GM21717 (cell line): ENCODE results near the gene RPS6KC1.
"Not testable (repeated sequence)": the region's sequence is repeated elsewhere in the genome, so short reads cannot be mapped to it uniquely, and the experiment has no call there.

ENCODE experiments used
- ATAC-seq: cut with Tn5 transposase; IDR thresholded peaks from one replicate; pipeline ENCODE4 v1.9.1; 2021; ENCODE audit warnings: mild to moderate bottlenecking, moderate library complexity; ENCODE audit not compliant: unreplicated experiment

RPS6KC1 gene

DNA sequence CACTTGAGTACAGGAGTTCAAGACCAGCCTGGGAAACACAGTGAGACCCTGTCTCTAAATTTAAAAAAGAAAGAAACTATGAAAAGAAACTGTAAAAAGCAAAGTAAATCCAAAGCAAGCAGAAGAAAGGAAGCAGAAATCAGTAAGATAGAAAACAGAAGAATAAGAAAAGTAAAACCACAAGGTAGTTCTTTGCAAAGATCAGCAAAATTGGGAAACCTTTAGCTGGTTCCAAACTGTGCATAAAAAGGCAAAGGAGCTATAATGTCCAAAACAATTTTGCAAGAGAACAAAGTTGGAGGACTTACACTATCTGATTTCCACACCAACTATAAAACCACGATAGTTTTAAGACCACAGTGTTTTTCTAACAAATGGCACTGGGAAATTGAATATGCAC, 218.8 kb downstream of the RPS6KC1 start:
- ATAC-seq = no peak

DNA sequence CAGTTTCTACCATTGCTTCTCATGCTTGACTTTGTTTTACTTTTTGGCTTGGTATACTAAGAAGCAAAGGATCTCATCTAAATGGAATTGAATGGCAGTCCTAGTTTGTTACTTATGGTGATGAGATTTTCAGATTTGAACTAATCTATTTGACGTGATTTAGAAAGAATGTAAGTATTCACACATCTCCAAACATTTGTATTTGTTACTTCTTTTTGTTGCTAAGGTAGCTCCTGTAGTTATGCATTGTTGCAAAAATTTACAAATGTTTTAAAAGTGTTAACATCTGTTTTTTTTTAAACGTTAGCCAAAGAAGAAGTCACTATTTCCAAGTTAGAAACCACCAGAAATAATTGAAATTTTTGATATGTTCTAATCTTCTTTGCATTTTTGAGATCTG, 222.5 kb downstream of the RPS6KC1 start:
- ATAC-seq = no peak

DNA sequence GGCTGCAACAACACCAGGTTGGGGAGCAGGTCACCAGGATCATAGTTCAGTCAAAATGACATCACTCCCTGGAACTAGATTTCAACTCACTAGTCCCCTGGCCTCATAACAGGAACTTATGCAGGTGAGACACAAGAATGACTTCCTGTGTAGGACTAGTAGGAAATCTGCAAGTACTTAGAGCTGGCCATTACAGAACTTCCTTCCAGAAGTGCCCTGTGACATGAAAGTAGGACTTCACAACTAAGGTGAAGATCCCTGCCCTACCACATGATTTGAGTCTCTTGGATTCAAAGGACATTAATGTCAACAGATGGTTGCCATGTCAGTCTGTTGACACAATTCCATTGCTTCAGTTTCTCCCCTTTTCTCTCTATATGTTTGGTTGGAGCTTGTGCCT, 223.1 kb downstream of the RPS6KC1 start:
- no peak for ATAC-seq

DNA sequence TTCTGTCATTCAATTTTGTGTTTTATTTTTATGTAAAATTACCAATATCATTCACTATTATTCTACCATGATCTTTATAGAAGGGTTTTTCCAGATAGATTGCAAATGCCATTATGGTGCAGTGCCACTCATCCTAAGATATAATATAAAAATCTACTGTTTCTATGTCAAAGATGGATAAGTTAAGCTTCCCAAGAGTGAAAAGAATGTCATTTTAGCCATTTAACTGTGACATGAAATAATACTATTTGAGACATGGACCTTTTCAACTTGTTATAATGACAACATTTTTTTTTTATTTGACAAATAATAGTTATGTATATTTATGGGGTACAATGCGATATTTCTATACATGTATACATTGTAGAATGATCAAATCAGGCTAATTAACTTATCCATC, 224.3 kb downstream of the RPS6KC1 start:
- no peak for ATAC-seq

DNA sequence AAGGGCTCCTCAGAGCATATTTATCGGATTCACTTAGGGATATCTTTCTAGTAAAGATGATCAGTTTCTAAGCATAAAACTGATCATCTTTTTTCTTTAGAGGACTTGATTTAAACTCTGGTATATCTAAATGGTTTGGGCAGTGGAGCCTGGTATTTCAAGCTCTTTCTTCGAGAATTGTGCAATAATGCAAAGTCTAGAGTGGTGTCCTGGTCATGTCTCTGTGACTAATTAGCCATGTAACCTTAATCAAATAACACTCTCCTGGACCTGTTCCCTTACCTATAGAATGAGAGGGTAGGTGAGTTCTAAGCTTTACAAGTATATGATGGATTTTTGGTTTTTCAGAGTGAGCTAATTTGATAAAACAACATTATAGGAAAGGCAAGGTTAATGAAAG, 225.2 kb downstream of the RPS6KC1 start:
- no peak for ATAC-seq

DNA sequence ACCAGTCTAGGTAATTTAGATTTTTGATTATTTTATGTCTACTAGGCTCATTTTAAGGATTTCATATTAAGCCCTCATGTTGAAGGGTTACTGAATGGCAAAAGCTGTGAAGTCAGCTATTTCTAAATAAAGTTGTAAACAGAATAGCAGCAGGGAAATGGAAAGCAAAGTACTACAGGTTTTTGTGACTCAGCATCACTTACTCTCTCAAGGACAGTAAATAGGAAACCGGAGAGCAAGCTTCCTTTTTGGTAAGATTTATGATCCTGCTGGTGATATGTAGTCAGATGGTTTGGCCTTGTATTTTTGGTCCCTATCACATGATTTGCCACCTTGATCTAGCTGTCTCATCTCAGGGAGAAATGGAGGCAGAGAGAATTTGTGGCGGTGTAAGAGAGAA, 226.0 kb downstream of the RPS6KC1 start:
- no peak for ATAC-seq

DNA sequence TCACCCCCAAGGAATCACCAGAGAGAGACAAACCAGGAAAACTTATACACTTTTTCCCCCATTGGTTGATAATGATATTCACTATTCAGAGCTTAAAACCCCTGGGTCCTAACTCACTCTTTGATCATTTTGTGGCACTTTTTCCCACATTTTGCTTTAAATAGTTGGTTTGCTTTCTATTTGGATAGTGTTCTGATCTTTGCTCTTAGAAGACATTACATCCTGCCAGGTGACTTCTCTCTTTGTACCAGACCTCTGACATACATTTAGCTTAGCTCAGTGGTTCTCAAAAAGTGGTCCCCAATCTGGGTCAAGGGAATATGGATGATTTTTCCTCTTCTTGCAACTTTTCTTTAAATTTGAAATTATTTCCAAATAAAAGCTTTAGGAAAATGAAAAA, 228.4 kb downstream of the RPS6KC1 start:
- no peak for ATAC-seq

DNA sequence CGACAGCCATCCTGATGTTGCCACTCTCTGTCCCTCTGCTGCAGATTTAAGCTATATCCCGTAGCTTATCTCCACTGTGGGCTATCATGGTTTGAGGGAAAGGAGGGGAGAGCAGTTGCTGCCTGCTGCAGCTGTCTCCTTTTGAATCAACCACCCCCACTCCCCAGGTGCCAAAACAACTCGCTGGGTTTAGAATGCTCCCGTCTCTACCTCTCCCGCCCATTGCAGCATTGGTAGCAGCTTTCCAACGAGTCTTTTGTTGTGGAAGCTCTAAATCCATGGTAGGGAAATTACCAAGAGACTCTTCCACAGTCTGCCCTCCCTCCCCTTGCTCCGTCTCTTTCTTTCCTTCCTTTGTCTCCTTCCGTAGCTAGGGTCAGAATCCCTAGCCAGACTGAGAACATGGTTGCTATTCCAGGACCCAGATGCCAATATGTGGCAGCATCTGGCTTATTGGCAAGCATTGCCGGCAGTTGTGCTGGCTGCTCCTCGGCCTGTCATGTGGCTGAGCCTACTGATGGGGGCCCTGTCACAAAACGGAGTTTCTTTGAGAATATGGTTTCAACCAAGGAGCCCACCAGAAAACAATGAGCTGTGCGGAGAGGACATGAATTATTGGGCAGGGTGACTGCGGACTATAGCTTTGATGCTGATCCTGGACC, 230.7 kb downstream of the RPS6KC1 start:
- ATAC-seq = no peak

DNA sequence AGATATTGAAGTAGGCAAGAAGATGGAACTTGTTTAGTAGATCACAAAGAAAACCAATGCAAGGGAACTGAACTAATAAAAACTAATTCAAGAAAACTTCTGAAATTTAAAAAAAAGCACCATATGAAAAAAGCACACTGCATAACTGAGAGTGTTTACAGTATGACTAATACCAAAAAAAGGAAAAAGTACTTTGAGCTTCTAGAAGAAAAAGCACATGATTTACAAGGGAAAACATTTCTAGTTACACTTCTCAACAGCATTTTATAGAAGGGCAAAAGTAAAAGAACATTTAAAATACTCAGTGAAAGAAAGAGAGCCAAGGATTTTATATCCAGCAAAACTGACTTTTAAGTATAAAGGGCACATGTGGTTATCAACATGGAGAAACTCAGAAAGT, 233.6 kb downstream of the RPS6KC1 start:
- no peak for ATAC-seq

DNA sequence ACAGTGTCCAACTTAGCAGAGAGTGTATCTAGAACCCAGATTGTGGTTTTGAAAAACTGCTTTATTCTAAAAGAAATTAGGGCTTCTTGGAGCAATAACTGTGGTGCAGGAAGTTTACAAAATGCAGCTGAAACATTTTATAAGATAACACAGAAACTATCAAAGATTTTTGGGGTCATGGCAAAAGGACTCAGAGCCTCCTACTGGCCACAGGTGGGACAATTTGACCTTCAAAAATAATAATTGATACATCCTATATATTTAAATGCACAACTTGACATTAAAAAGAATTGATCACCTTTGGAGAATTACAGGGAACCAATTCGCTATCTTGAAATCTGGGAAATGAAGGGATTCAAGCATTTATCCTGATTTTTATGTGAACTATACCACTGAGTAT, 235.2 kb downstream of the RPS6KC1 start:
- no peak for ATAC-seq

DNA sequence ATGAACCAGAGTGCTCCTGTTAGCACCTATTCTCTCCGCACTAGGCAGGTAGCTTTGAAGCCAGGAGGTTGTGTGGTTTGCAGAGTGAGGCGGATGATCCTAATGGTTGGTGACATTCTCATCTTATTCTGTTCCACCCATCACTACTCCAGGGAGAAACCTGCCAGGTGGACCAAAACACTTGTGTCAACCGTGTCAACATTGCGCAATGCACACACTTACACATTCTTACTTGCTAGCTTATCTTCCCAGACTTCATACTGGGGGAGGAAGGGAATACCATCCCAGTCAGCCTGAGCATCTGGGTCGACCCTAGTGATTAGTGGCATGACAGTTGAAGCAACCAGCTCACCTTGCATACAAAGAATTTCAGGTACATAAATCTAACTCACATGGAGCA, 236.9 kb downstream of the RPS6KC1 start:
- no peak for ATAC-seq

DNA sequence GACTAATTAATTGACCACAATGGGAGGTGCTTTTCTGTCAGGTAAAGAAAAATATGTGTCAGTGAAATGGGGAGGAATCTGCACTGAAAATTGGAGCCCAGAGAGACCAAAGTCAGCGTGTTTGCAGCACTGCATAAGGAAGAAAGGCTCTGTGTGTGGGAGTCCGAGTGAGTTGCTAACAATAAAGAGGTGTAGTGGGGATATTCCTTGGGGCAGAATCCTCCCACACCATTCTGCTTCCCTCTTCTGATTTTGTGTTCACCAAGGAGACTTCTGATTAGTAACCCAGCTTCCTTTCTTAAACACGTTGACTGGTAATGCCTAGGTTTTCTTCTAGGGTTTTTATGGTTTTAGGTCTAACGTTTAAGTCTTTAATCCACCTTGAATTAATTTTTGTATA, 240.5 kb downstream of the RPS6KC1 start:
- no peak for ATAC-seq

DNA sequence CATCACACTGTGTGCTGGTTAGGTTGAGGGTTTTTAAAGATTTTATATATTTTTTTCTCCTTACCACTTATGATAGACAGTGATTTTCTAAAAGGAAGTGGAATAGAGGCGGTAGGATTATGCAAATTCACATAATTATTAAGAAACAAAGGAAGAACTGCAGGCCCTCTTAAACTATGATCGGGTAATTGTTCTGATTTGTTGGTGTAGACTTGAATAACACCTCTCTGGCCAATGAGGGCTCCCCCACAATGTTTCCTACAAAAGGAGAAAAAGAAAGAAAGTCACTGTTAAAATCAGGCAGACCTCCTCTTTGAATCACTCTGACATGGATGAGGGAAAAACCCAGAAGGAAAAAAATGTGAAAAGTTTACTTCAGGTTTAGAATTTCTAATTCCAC, 241.6 kb downstream of the RPS6KC1 start:
- no peak for ATAC-seq

DNA sequence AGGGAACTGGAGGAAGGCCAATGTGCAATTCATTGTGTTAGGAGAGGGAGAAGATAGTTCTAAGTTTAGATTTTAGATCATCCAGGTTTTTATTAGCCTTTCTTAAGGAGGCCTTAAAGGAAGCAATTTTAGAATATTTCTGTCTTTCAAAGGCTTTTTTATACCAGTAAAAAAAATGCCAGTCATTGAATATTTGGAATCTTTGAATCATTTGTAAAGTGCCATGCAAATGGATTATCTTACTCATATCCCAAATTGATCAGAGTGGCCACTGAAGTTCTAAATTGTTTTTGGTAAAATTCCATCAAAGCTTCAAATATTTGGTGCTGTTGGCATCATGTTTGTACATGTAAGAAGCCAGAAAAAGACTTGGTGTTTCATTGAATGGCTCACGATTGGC, 244.8 kb downstream of the RPS6KC1 start:
- no peak for ATAC-seq

DNA sequence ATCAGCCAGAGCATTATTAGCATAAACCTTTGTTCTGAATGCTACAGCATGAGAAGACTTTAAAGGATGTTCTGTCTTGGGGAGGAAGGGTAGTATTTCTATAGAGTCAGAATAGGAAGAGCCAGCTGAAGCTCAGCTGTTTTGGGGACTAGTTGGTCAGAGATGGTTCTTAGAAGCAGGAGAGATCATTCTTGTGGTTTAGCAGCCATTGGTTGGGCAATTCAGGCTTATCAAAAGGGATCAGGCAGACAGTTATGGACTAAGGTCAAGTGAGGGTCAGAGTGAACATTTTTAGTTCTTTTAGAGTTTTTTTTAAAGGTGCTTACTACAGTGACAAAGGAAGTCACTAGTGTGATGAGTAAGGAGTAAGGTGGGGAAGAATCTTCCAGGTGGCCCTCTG, 245.5 kb downstream of the RPS6KC1 start:
- no peak for ATAC-seq

DNA sequence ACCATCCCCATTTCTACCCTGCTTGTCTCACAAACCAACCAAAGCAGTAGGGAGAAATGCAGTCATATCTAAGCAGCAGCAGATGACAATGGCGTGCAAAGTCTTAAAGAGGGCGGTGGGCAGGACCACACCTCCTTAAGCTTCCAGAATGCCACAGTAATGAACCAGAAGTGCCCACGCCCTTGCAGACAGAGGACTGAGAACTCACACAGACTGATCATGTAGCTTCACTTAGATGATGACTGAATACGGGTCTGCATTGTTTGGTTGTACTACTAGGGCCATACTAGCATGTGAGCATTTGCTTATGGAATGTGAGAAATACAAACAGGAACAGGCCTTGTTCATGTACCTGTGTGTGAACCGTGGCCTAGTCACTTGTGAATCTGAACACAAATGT, 246.0 kb downstream of the RPS6KC1 start:
- ATAC-seq = no peak

DNA sequence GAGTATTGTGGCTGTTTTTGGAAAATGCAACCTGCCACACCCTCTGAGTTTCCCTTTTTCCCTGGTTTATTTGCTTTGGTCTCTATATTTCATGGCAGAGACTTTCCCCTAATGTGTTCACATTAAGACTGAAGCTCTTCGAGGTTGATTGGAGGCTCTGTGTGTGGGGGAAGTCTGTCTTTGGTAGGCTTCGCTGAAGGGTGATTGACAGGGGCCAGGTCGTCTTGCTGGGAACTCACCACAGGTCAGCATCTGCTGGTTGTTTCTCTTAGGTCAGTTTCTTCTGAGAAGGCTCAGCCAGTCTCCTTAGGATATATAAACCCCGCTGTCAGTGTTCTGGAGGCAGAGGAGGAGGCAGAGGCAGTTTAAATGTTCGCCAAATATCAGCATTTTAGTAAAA, 249.4 kb downstream of the RPS6KC1 start:
- no peak for ATAC-seq

DNA sequence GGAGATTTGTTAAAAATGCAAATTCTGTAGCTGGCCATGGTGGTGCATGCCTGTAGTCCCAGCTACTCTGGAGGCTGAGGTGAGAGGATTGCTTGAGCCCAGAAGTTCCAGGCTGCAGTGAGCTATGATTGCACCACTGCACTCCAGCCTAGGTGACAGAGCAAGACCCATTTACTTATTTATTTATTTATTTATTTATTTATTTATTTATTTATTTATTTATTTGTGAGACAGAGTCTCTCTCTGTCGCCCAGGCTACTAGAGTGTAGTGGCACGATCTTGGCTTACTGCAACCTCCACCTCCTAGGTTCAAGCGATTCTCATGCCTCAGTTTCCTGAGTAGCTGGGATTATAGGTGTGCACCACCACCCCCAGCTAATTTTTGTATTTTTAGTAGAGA, 250.5 kb downstream of the RPS6KC1 start:
- not testable (repeated sequence) for ATAC-seq

DNA sequence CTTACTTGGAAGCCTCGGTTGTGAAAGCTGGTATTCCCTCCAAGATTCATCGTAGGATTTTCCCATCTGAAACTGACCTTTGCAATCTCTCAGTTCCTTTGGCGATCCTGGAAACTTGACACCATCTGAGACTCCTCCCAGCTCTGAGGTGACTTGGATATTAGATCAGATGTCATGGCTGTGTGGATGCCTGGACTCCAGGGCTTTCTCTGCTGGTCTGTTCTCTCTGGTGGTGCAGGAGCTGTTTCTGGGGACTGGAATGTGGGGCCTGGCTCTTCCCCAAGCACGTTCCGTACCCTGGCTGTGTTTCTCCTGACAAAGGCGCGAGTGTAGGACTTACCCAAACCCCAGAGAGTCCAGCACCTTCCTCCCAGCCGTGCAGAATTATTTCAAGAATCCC, 252.2 kb downstream of the RPS6KC1 start:
- no peak for ATAC-seq

DNA sequence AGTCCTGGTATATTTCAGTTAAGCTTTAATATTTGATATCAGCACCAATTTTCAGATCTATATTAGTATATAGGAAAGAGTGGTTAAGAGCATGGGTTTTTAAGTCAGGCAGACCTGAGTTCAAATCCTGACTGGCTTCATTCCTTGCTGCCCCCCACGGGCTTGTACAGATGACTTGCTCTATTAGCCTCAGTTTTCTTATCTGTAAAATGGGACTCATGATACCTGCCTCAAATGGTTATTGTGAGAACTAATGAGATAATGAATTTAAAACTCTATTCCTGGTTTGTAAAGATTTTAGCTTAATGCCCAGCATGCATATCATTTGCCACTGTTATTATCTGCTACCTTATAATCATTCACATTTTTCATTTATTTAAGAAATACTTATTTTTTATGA, 264.5 kb downstream of the RPS6KC1 start:
- ATAC-seq = no peak

DNA sequence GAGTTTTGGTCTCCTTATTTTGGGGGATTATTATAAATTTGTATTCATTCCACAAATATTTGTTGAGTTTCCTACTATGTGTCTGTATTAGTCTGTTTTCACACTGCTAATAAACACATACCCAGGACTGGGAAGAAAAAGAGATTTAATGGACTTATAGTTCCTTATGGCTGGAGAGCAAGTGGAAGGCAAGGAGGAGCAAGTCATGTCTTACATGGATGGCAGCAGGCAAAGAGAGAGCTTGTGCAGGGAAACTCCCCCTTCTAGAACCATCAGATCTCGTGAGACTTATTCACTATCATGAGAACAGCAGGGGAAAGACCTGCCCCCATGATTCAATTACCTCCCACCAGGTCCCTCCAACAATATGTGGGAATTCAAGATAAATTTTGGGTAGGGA, 267.4 kb downstream of the RPS6KC1 start:
- not testable (repeated sequence) for ATAC-seq

DNA sequence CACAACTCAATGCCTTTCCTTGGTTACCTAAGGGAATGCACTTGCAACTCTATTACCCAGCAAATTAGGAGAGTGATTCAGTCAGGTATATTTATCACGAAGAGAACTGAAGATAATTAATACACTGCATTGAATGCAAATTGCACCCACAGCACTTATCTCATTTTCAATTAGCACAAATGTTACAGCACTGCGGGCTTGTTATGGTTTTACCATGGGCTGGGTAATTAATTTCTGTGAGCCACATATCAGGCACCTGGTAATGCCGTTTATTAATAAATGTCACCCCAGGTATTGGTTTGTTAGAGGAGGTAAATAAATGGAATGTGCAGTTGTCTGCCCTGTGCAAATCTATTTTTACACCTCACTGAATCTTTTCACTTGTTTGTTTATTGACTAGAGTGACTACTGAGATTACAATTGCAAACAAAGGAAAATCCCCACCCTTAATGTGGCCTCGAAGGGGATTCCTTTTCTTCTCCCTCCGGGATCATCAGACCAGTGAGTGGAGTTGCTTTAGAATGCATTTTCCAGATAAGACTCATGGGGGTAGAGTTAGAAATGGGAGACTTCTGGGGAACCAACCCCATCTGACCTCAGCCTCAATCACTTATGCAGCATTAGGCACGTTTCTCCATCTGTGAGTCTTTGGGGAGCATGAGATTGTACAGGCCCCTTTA, 269.3 kb downstream of the RPS6KC1 start:
- no peak for ATAC-seq
